SJCRH30 (cell line): ENCODE results near the gene CPAMD8. TPM values are rescaled to one million over a fixed set of nuclear protein-coding genes. Genes with fewer than 3 reads are reported as not detected.
"Not testable (repeated sequence)": the region's sequence is repeated elsewhere in the genome, so short reads cannot be mapped to it uniquely, and the experiment has no call there.

ENCODE experiments used
- DNase-seq, 2 experiments: peaks; one replicate each; pipeline ENCODE4 v3.0.0-alpha.2; 2015 to 2020
- H3K27ac ChIP-seq: fragments of 250-450 bp; sonication (Bioruptor Pico); 2 replicates; pipeline ENCODE4 v1.5.1; 2020; ENCODE audit warnings: mild to moderate bottlenecking, moderate library complexity
- H3K27me3 ChIP-seq: fragments of 250-450 bp; sonication (Bioruptor Pico); 2 replicates; pipeline ENCODE4 v1.5.1; 2020; ENCODE audit warnings: mild to moderate bottlenecking, moderate library complexity
- H3K36me3 ChIP-seq: fragments of 250-450 bp; sonication (Bioruptor Pico); 2 replicates; pipeline ENCODE4 v1.5.1; 2020; ENCODE audit warnings: mild to moderate bottlenecking, moderate library complexity
- H3K4me1 ChIP-seq: fragments of 250-450 bp; sonication (Bioruptor Pico); 2 replicates; pipeline ENCODE4 v1.5.1; 2020; ENCODE audit warnings: mild to moderate bottlenecking, moderate library complexity
- H3K4me3 ChIP-seq: fragments of 250-450 bp; sonication (Bioruptor Pico); 2 replicates; pipeline ENCODE4 v1.5.1; 2020; ENCODE audit warnings: mild to moderate bottlenecking, moderate library complexity
- H3K9me3 ChIP-seq: fragments of 250-450 bp; sonication (Bioruptor Pico); replicated peaks from 2 replicates; pipeline ENCODE4 v1.5.1; 2020; ENCODE audit warnings: mild to moderate bottlenecking, moderate library complexity
- total RNA-seq: library from RNA; depleted of rRNA; stranded (reverse); fragments of >200 nt; shearing (Covaris generic); gene quantifications from 2 replicates; pipeline ENCODE4 v1.2.3, GENCODE V29; 2014

Gene CPAMD8
- total RNA-seq, 1 experiment from 2014 or later, result 0.34 TPM

DNA sequence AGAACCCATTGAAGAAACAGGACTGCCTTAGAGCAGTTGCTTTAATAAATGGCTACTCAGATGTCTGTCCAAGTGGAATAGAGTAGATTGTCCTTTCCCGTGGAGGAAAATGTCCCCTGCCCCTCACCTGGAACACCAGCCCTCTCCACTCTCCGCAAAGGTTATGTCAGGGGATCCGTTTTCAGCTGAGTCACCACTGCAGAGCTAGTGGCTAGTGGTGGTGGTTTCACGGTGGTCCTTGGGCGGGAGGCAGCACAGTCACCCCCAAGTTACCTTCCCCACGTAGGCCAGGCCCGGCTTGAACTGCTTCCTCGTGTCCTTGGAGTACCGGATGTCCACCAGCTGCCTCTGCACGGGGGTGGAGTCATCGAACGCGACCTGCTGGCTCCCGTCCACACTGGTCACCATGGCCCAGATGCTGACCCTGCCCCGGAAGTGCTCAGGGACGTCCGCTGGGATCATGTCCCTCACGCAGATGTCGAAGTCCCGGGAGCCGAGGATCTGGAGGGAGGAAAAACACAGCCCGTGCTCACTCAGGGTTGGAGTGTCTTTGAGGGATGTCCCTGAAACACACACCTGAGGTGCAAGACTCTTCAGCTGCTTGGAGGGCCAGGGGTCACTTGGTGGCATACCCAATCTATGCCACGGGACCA is 29.6 kb downstream of the CPAMD8 start:
- not testable (repeated sequence) for DNase-seq, H3K4me1 ChIP-seq, H3K27ac ChIP-seq, H3K36me3 ChIP-seq, H3K9me3 ChIP-seq, H3K27me3 ChIP-seq, H3K4me3 ChIP-seq

DNA sequence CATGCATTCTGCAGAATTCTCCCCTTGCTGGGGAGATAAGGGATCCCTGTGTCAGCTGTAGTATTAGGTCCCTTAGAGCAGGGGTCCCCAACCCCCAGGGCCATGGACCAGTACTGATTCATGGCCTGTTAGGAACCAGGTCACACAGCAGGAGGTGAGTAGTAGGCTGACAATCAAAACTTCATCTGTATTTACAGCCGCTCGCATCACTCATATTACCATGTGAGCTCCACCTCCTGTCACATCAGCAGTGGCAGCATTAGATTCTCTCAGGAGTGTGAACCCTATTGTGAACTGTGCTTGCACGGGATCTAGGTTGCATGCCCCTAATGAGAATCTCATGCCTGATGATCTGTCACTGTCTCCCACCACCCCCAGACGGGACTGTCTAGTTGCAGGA is 37.9 kb downstream of the CPAMD8 start:
- Histone ChIP-seq H3K36me3 (no peaks in the 10 kb centered on the region), H3K4me3 (no peak overlapping the region), H3K4me1 (no peaks in the 10 kb centered on the region), H3K27me3 (peaks cover 4% of the 10 kb centered on the region; the same call in 1 of the 2 replicates), H3K27ac (no peak overlapping the region), H3K9me3 (peaks cover 3% of the 10 kb centered on the region; the same call in 1 of the 2 replicates)
- DNase-seq, result peak in 1 of 2 experiments; percentile 29

DNA sequence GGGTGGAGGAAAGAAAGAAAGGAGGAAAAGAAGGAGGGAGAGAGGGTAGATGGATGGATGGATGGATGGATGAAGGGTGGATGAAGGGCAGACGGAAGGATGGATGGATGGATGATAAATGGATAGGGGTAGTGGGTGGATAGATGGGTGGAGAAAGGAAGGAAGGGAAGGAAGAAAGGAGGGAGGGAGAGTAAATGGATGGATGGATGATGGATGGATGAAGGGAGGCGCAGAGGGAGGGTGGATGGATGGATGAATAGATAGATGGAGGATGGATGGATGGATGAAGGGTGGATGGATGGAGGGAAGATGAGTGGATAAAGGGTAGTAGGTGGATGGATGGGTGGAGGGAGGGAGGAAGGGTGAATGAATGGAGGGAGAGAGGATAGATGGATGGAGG is 41.2 kb downstream of the CPAMD8 start:
- H3K4me1 ChIP-seq, result no peaks in the 10 kb centered on the region
- H3K27me3 ChIP-seq, result peaks cover 4% of the 10 kb centered on the region; the same call in 1 of the 2 replicates
- H3K4me3 ChIP-seq, result no peak overlapping the region
- no peaks in the 10 kb centered on the region for H3K36me3 ChIP-seq
- no peak overlapping the region for H3K27ac ChIP-seq
- no peak for DNase-seq
- peaks cover 6% of the 10 kb centered on the region; the same call in 1 of the 2 replicates for H3K9me3 ChIP-seq

- DNase-seq, H3K4me1 ChIP-seq, H3K9me3 ChIP-seq, H3K4me3 ChIP-seq, H3K36me3 ChIP-seq, H3K27ac ChIP-seq, H3K27me3 ChIP-seq: not testable (repeated sequence)
Observed at GRCh38 chr19:16982586-16982985, 44.0 kb downstream of the CPAMD8 start.

DNA sequence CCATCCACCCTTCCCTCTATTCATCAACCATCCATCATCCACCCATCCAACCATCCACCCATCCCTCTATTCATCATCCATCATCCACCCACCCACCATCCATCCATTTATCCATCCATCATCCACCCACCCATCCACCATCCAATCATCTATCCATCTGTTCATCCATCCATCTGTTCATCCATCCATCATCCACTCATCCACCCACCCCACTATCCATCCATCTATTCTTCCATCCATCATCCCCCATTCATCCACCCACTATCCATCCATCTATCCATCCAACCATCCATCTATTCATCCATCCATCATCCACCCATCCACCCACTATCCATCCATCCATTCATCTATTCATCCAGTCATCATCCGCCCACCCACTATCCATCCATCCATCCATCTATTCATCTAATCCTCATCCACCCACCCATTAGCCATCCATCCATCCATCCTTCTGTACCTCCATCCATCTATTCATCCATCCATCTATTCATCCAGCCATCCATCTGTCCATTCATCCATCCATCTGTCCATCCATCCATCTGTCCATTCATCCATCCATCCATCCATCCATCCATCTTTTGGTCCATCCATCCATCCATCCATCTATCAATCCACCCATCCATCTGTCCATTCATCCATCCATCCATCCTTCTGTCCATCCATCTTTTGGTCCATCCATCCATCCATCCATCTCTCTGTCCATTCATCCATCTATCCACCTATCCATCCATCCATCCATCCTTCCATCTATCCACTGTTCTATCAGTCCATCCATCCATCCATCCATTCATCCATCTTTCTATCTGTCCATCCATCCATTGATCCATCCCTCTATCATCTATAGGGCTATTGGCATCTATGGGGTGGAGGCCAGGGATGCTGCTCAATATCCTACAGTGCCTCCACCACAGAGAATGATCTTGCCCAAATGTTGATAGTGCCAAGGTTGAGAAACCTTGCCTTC is 47.5 kb downstream of the CPAMD8 start:
- Histone ChIP-seq H3K4me3 (no peak overlapping the region), H3K27me3 (no peaks in the 10 kb centered on the region), H3K27ac (no peak overlapping the region), H3K36me3 (no peaks in the 10 kb centered on the region), H3K9me3 (0 out of 2 replicates have a peak, but pooled peaks cover 6% of the 10 kb centered on the region), H3K4me1 (no peaks in the 10 kb centered on the region)
- no peak for DNase-seq

DNA sequence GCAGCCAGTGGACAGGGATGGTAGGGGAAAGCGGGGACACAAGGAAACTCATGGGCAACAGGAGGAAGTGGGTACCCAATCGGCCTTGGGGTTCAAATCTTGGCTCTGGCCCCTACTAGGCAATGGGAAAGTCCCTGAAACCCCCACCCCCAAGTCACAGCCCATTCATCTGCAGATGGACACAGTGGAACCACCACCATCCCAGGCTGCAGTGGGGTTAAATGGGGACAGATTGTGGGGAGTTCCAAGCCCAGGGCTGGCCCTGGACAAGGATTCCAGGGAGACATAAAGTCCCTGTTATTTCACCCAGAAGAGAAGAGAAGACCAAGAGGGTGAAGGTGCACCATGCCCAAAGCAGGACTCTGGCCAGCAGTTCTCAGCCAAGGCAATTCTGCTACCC is 48.5 kb downstream of the CPAMD8 start:
- no peaks in the 10 kb centered on the region for H3K36me3 ChIP-seq
- H3K4me3 ChIP-seq, result no peak overlapping the region
- H3K27me3 ChIP-seq, result no peaks in the 10 kb centered on the region
- no peaks in the 10 kb centered on the region for H3K9me3 ChIP-seq
- H3K27ac ChIP-seq, result no peak overlapping the region
- no peak for DNase-seq
- no peaks in the 10 kb centered on the region for H3K4me1 ChIP-seq

GRCh38 chr19:16977306-16977705 is 49.3 kb downstream of the CPAMD8 start:
- Histone ChIP-seq H3K36me3 (no peaks in the 10 kb centered on the region), H3K27ac (no peak overlapping the region), H3K4me3 (no peak overlapping the region), H3K27me3 (no peaks in the 10 kb centered on the region), H3K9me3 (no peaks in the 10 kb centered on the region), H3K4me1 (no peaks in the 10 kb centered on the region)
- no peak for DNase-seq

DNA sequence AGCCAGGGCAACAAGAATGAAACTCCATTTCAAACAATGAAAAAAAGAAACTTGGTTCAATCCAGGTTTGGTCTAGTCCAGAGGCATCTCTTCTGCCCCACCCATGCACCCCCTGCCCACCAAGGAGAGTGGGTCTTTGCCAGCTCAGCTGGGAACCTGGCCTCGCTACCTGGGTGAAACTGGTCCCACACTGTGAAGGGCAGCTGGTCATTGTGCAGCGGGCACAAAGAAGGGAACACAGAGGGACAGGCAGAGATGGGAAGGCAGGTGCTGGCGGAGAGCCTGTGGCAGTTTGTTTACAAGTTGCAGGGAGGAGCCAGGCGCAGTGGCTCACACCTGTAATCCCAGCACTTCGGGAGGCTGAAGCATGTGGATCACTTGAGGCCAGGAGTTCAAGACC is 50.2 kb downstream of the CPAMD8 start:
- Histone ChIP-seq H3K9me3 (no peaks in the 10 kb centered on the region), H3K4me3 (no peak overlapping the region), H3K27ac (no peak overlapping the region), H3K27me3 (no peaks in the 10 kb centered on the region), H3K4me1 (no peaks in the 10 kb centered on the region), H3K36me3 (no peaks in the 10 kb centered on the region)
- no peak for DNase-seq

GRCh38 chr19:16970821-16971220 is 55.8 kb downstream of the CPAMD8 start:
- no peaks in the 10 kb centered on the region for H3K27me3 ChIP-seq
- no peaks in the 10 kb centered on the region for H3K4me1 ChIP-seq
- no peak overlapping the region for H3K4me3 ChIP-seq
- no peak overlapping the region for H3K27ac ChIP-seq
- DNase-seq, result no peak
- H3K36me3 ChIP-seq, result no peaks in the 10 kb centered on the region
- H3K9me3 ChIP-seq, result peaks cover 2% of the 10 kb centered on the region; the same call in 1 of the 2 replicates

DNA sequence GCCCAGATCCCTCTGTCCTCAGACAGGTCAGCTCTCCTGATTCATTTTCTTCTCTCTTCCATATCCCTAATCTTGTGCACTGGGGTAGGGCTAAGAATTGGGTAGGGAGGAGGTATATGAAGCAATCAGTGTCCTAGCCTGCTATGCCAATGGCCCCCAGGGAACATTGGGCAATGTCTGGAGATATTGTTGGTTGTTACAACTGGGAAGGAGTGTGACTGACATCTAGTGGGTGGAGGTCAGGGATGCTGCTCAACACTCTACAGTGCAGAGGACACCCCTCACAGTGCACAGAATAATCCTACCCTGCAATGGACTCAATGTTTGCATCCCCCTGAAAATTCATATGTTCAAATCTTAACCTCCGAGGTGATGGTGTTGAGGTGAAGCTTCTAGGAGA is 57.5 kb downstream of the CPAMD8 start:
- H3K27me3 ChIP-seq, result no peaks in the 10 kb centered on the region
- H3K4me3 ChIP-seq, result no peak overlapping the region
- no peaks in the 10 kb centered on the region for H3K4me1 ChIP-seq
- H3K9me3 ChIP-seq, result peaks cover 2% of the 10 kb centered on the region; the same call in 1 of the 2 replicates
- DNase-seq, result peak in 1 of 2 experiments; percentile 29
- H3K27ac ChIP-seq, result no peak overlapping the region
- H3K36me3 ChIP-seq, result no peaks in the 10 kb centered on the region

DNA sequence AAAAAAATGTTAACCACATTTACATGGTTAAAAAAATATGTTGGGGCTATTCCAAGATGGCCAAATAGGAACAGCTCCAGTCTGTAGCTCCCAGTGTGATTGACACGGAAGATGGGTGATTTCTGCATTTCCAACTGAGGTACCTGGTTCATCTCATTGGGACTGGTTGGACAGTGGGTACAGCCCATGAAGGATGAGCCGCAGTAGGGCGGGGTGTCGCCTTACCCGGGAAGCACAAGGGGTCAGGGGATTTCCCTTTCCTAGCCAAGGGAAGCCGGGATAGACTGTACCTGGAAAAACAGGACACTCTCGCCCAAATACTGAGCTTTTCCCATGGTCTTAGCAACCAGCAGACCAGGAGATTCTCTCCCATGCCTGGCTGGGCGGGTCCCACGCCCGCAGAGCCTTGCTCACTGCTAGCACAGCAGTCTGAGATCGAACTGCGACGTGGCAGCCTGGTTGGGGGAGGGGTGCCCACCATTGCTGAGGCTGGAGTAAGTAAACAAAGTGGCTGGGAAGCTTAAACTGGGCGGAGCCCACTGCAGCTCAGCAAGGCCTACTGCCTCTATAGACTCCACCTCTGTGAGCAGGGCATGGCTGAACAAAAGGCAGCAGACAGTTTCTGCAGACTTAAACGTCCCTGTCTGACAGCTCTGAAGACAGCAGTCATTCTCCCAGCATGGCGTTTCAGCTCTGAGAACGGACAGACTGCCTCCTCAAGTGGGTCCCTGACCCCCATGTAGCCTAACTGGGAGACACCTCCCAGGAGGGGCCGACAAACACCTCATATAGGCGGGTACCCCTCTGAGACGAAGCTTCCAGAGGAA is 65.4 kb downstream of the CPAMD8 start:
- not testable (repeated sequence) for H3K9me3 ChIP-seq, H3K36me3 ChIP-seq, H3K4me3 ChIP-seq, H3K4me1 ChIP-seq, H3K27me3 ChIP-seq, DNase-seq, H3K27ac ChIP-seq

GRCh38 chr19:16958277-16958676 is 68.3 kb downstream of the CPAMD8 start:
- not testable (repeated sequence) for H3K27me3 ChIP-seq, H3K4me1 ChIP-seq, H3K27ac ChIP-seq, H3K4me3 ChIP-seq, H3K36me3 ChIP-seq, DNase-seq, H3K9me3 ChIP-seq

GRCh38 chr19:16957855-16958254 is 68.8 kb downstream of the CPAMD8 start:
- Histone ChIP-seq H3K4me1 (no peaks in the 10 kb centered on the region), H3K36me3 (no peaks in the 10 kb centered on the region), H3K27me3 (peaks cover 1% of the 10 kb centered on the region; the same call in 1 of the 2 replicates), H3K27ac (no peak overlapping the region), H3K4me3 (no peak overlapping the region), H3K9me3 (no peaks in the 10 kb centered on the region)
- DNase-seq, result no peak

- H3K36me3 ChIP-seq, result no peaks in the 10 kb centered on the region
- H3K9me3 ChIP-seq, result no peaks in the 10 kb centered on the region
- no peak for DNase-seq
- no peak overlapping the region for H3K27ac ChIP-seq
- H3K27me3 ChIP-seq, result peaks cover 3% of the 10 kb centered on the region; the same call in 1 of the 2 replicates
- H3K4me3 ChIP-seq, result no peak overlapping the region
- H3K4me1 ChIP-seq, result no peaks in the 10 kb centered on the region
Observed at GRCh38 chr19:16957151-16957701, 69.4 kb downstream of the CPAMD8 start.
